Activated CD4-positive, alpha-beta T cell treated with anti-CD3 and anti-CD28 coated beads for 36 hours (primary cell): Measurements from ENCODE around the gene GPC6. TPM values are rescaled to one million over a fixed set of nuclear protein-coding genes. Genes with fewer than 3 reads are reported as not detected.
"Not testable (repeated sequence)": the region's sequence is repeated elsewhere in the genome, so short reads cannot be mapped to it uniquely, and the experiment has no call there.

Experiments
- ATAC-seq: fragments of 200-7000 bp; cut with Tn5 transposase; one replicate; pipeline ENCODE4 v1.10.0; 2021; ENCODE audit warnings: mild to moderate bottlenecking, moderate library complexity
- CTCF ChIA-PET: fragments of 350-600 bp; sonication (Branson Sonifier 250); formaldehyde crosslinking; loops from one replicate; lab custom pipeline; 2021; ENCODE audit warnings: antibody characterized with exemption; lab: Charles Lee
- POLR2A ChIA-PET: fragments of 350-600 bp; sonication (Branson Sonifier 250); formaldehyde crosslinking; loops from one replicate; lab custom pipeline; 2021; ENCODE audit warnings: antibody characterized with exemption, inconsistent platforms; lab: Charles Lee
- DNase-seq: peaks from one replicate; pipeline ENCODE4 v3.0.0-alpha.2; 2020
- H3K27ac Mint-ChIP-seq: one replicate; pipeline ENCODE4 v1.8.0; 2021; ENCODE audit warnings: mixed read lengths
- H3K27me3 Mint-ChIP-seq: one replicate; pipeline ENCODE4 v1.8.0; 2021; ENCODE audit warnings: mixed read lengths
- H3K36me3 Mint-ChIP-seq: one replicate; pipeline ENCODE4 v1.8.0; 2021; ENCODE audit warnings: low read depth, mixed read lengths
- H3K4me1 Mint-ChIP-seq: one replicate; pipeline ENCODE4 v1.8.0; 2021; ENCODE audit warnings: mixed read lengths
- H3K4me3 Mint-ChIP-seq: one replicate; pipeline ENCODE4 v1.8.0; 2021; ENCODE audit warnings: mild to moderate bottlenecking, moderate library complexity, mixed read lengths
- H3K9me3 Mint-ChIP-seq: one replicate; pipeline ENCODE4 v1.8.0; 2021; ENCODE audit warnings: low read depth, mixed read lengths
- intact Hi-C, 2 experiments: fragments of 100-400 bp; cut with DNase I in 1 of 2; cut with micrococcal nuclease in 1 of 2; formaldehyde crosslinking; loops; one replicate each; pipeline versions ENCODE4 v1.14.2 to v1.15.1; 2022 to 2024; cut with DNase I, micrococcal nuclease
- total RNA-seq, 2 experiments: library from RNA; stranded (reverse); gene quantifications; one replicate each; pipeline ENCODE4 v1.2.3, GENCODE V29; 2021

The GPC6 gene
- not detected for total RNA-seq

DNA sequence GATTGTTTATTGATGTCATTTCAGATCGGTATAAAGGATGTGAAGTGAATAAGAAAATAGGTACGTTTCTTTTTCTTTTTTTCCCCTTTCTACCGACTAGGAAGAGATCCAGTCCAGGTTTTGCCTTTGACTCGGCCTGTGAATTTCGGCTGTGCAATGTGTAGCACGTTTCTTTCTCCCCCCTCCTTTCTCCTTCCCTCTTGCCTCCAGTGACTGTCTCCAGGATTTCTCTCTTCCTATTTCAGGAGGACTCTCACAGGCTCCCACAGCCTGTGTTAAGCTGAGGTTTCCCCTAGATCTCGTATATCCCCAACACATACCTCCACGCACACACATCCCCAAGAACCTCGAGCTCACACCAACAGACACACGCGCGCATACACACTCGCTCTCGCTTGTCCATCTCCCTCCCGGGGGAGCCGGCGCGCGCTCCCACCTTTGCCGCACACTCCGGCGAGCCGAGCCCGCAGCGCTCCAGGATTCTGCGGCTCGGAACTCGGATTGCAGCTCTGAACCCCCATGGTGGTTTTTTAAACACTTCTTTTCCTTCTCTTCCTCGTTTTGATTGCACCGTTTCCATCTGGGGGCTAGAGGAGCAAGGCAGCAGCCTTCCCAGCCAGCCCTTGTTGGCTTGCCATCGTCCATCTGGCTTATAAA is at the start of gene GPC6:
TSS of gene GPC6 (plus strand) at position 185 of the 657 bp plus-strand sequence.
- intact Hi-C loops: loop anchor here in 1 of 2 experiments (5.0 kb wide), 1 partner anchor 1481 kb away; no protein-coding TSS in a partner anchor

DNA sequence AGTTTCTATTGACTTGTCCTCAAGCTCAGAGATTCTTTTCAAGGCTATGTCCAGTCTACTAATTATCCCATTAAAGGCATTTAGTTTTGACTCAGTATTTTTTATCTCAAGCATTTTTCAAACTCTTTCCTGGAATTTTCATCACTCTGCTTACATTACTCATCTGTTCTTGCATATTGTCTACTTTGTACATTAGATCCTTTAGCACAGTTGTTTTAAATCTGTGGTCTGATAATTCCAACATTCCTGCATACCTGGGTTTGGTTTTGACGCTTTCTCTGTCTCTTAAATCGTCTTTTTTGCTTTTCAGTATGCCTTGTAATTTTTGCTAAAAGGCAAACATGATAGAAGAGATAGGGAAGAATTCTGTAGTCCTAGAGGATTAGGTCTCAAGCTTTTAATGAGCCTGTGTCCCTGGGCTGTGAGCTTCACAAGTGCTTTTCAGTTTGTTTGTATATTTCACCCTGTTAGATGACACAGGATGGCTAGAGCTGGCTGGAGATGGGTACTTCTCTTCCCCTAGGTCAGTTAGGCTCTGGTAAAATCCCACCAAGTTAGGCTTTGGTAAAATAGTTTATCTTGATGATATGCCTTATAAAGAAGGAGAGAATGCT is 46.1 kb upstream of the GPC6 start:
- no peaks in the 10 kb centered on the region for H3K4me1 Mint-ChIP-seq
- ATAC-seq: no peak
- CTCF ChIA-PET: no interaction called here
- no peaks in the 10 kb centered on the region for H3K36me3 Mint-ChIP-seq
- no peak overlapping the region for H3K4me3 Mint-ChIP-seq
- POLR2A ChIA-PET: no interaction called here
- peaks cover 1% of the 10 kb centered on the region for H3K9me3 Mint-ChIP-seq
- no peak for DNase-seq
- no peaks in the 10 kb centered on the region for H3K27me3 Mint-ChIP-seq
- H3K27ac Mint-ChIP-seq: no peak overlapping the region
- intact Hi-C loops: no loop called here

More for the DNA sequence above, at the start of gene GPC6:
- ChIA-PET CTCF (no interaction called here), POLR2A (interaction anchor here (0.6 kb wide), 1 partner anchor 75 kb away, joined by 3 read pairs; no protein-coding TSS in a partner anchor)
- no peaks in the 10 kb centered on the region for H3K36me3 Mint-ChIP-seq
- ATAC-seq (no peak), DNase-seq (no peak)
- peaks cover 1% of the 10 kb centered on the region for H3K4me1 Mint-ChIP-seq
- H3K9me3 Mint-ChIP-seq: no peaks in the 10 kb centered on the region
- H3K4me3 Mint-ChIP-seq: no peak within 1 kb of the TSS
- H3K27ac Mint-ChIP-seq: no peak within 1 kb of the TSS
- peaks cover 38% of the 10 kb centered on the region for H3K27me3 Mint-ChIP-seq

DNA sequence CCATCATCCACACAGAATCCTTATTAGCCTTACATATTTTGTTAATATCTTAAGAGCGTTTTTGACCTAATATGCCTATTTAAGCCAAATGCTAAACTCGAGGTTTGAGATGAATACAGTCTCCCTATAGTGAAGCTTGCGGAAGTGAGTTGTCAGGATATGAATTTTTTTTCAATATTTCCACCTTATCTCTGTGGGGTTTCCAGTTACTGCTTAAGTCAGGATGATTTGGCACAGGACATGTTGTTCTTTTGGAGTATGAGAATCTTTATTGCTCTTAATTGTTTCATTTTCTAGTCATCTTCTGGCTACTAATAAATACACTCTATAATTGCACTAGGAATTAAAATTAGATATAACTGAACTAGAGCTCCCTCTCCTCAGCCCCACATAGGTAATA is 44.2 kb upstream of the GPC6 start:
- POLR2A ChIA-PET: no interaction called here
- no peaks in the 10 kb centered on the region for H3K4me1 Mint-ChIP-seq

GRCh38 chr13:93183302-93183701 is 43.3 kb upstream of the GPC6 start:
- ChIA-PET CTCF (no interaction called here), POLR2A (no interaction called here)
- intact Hi-C loops: no loop called here
- no peak overlapping the region for H3K4me3 Mint-ChIP-seq
- ATAC-seq (no peak), DNase-seq (no peak)
- H3K27me3 Mint-ChIP-seq: no peaks in the 10 kb centered on the region
- no peaks in the 10 kb centered on the region for H3K36me3 Mint-ChIP-seq
- H3K4me1 Mint-ChIP-seq: no peaks in the 10 kb centered on the region
- peaks cover 1% of the 10 kb centered on the region for H3K9me3 Mint-ChIP-seq
- H3K27ac Mint-ChIP-seq: no peak overlapping the region

More for the DNA sequence above, 44.2 kb upstream of the GPC6 start:
- intact Hi-C loops: no loop called here
- Mint-ChIP-seq H3K4me3 (no peak overlapping the region), H3K27ac (no peak overlapping the region), H3K27me3 (no peaks in the 10 kb centered on the region), H3K36me3 (no peaks in the 10 kb centered on the region), H3K9me3 (peaks cover 1% of the 10 kb centered on the region)
- ATAC-seq: no peak
- DNase-seq: no peak
- CTCF ChIA-PET: no interaction called here

DNA sequence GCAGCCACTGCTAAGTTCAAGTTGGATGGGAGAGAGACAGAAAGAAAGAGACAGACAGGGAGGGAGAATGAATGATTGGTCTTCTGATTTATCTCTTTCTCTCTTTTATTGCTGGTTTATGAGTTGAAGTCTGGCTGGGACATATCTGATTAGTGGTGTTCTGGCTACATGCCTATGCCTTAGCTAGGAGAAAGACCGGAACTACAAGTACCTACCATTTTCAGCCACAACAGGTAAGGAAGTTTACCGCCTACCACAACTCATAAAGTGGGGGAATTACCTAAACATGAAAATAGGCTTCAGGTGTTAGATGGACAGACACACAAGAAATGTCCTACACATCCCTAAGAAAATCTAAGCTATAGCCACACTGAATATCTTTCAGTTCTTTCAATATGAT is 36.6 kb upstream of the GPC6 start:
- Mint-ChIP-seq H3K36me3 (no peaks in the 10 kb centered on the region), H3K4me3 (no peak overlapping the region), H3K9me3 (peaks cover 13% of the 10 kb centered on the region), H3K27ac (no peak overlapping the region), H3K27me3 (no peaks in the 10 kb centered on the region), H3K4me1 (no peaks in the 10 kb centered on the region)
- POLR2A ChIA-PET: no interaction called here
- CTCF ChIA-PET: no interaction called here
- intact Hi-C loops: no loop called here
- ATAC-seq (no peak), DNase-seq (no peak)

DNA sequence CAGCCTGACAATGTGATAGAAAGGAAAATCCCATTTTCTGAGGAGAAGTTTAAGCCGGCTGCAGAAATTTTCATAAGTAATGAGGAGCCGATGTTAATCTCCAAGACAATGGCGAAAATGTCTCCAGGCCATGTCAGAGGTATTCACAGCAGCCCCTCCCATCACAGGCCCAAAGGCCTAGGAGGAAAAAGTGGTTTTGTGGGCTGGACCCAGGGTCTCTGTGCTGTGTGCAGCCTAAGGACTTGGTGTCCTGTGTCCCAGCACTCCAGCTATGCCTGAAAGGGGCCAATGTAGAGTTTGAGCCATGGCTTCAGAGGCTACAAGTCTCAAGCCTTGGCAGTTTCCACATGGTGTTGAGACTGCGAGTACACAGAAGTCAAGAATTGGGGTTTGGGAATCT is 32.9 kb upstream of the GPC6 start:
- Mint-ChIP-seq H3K9me3 (peaks cover 20% of the 10 kb centered on the region), H3K36me3 (no peaks in the 10 kb centered on the region), H3K4me3 (no peak overlapping the region), H3K27me3 (no peaks in the 10 kb centered on the region), H3K27ac (no peak overlapping the region), H3K4me1 (no peaks in the 10 kb centered on the region)
- ChIA-PET CTCF (no interaction called here), POLR2A (no interaction called here)
- intact Hi-C loops: no loop called here
- no peak for ATAC-seq
- DNase-seq: no peak

- intact Hi-C loops: no loop called here
- CTCF ChIA-PET: no interaction called here
Measured at GRCh38 chr13:93199856-93200255, 26.8 kb upstream of the GPC6 start.

GRCh38 chr13:93200626-93201025 is 26.0 kb upstream of the GPC6 start:
- CTCF ChIA-PET: no interaction called here
- no peaks in the 10 kb centered on the region for H3K36me3 Mint-ChIP-seq
- H3K9me3 Mint-ChIP-seq: peaks cover 3% of the 10 kb centered on the region
- no peaks in the 10 kb centered on the region for H3K27me3 Mint-ChIP-seq
- POLR2A ChIA-PET: no interaction called here
- ATAC-seq: no peak
- H3K27ac Mint-ChIP-seq: no peak overlapping the region
- H3K4me1 Mint-ChIP-seq: no peaks in the 10 kb centered on the region
- DNase-seq: no peak
- H3K4me3 Mint-ChIP-seq: no peak overlapping the region
- intact Hi-C loops: no loop called here

More at GRCh38 chr13:93199856-93200255, 26.8 kb upstream of the GPC6 start:
- Mint-ChIP-seq H3K27ac (no peak overlapping the region), H3K4me1 (no peaks in the 10 kb centered on the region), H3K27me3 (no peaks in the 10 kb centered on the region), H3K4me3 (no peak overlapping the region), H3K9me3 (peaks cover 9% of the 10 kb centered on the region), H3K36me3 (no peaks in the 10 kb centered on the region)
- DNase-seq: no peak
- POLR2A ChIA-PET: no interaction called here
- ATAC-seq: no peak

DNA sequence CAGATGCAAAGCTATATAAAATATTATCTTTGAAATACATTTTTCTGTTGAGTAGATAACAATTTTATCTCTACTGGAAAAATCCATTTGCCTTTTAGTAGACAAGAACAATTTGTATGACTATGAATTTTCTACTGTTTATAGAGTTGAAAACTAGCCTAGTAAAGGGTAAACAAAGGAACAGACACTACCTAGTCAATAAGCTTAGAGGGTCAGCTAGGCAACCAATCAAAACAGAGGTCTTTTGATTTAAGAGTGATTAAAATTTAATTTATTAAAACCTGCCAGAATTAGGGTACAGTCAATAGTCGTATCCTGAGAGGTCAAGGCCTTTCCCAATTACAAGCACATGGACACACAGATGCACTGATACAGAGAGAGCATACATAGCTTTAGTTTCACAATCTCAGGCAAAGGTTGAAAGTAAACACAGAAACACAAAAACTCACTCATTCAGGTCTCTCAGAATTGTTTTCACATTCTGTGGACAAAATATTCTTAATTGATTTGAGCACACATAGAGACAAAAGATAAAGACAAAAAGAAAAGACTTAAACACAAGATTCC is 24.5 kb upstream of the GPC6 start:
- CTCF ChIA-PET: no interaction called here
- no peaks in the 10 kb centered on the region for H3K36me3 Mint-ChIP-seq
- H3K9me3 Mint-ChIP-seq: peaks cover 3% of the 10 kb centered on the region
- POLR2A ChIA-PET: no interaction called here
- no peaks in the 10 kb centered on the region for H3K4me1 Mint-ChIP-seq
- ATAC-seq (no peak), DNase-seq (no peak)
- no peaks in the 10 kb centered on the region for H3K27me3 Mint-ChIP-seq
- no peak overlapping the region for H3K27ac Mint-ChIP-seq
- intact Hi-C loops: no loop called here
- no peak overlapping the region for H3K4me3 Mint-ChIP-seq

DNA sequence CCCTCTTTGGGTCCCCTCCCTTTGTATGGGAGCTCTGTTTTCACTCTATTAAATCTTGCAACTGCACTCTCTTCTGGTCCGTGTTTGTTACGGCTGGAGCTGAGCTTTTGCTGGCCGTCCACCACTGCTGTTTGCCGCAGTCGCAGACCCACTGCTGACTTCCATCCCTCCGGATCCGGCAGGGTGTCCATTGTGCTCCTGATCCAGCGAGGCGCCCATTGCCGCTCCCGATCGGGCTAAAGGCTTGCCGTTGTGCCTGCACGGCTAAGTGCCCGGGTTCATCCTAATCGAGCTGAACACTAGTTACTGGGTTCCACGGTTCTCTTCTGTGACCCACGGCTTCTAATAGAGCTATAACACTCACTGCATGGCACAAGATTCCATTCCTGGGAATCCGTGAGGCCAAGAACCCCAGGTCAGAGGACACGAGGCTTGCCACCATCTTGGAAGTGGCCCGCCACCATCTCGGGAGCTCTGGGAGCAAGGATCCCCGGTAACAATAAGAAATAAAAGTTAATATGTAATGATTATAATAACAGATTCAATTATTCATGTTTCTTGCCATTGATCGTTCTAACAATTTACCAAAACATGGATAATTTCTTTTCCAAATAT is 19.7 kb upstream of the GPC6 start:
- ATAC-seq, H3K27me3 Mint-ChIP-seq, intact Hi-C loops, CTCF ChIA-PET, H3K4me1 Mint-ChIP-seq, H3K36me3 Mint-ChIP-seq, H3K9me3 Mint-ChIP-seq, H3K27ac Mint-ChIP-seq, DNase-seq, POLR2A ChIA-PET, H3K4me3 Mint-ChIP-seq: not testable (repeated sequence)

DNA sequence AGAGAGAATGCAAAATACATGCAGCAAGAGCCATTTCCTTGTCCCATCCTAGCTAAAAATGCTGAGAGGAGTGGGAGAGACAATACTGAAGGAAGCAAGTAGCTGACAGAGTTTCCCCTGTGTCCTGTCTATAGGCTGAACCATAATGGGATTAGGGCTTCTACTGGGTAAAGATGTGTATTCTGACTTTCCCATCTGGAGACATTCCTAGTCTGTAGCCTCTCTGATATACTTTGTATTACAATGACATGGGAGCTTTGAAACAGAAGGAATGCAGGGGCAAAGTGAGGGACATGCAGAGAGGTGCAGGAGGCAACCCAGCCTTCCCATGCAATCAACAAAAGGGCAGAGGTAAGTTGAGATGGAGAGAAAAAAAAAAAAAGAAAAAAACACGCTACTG is 10.5 kb upstream of the GPC6 start:
- Mint-ChIP-seq H3K9me3 (peaks cover 7% of the 10 kb centered on the region), H3K27me3 (no peaks in the 10 kb centered on the region), H3K4me3 (no peak overlapping the region), H3K4me1 (no peaks in the 10 kb centered on the region), H3K27ac (no peak overlapping the region), H3K36me3 (no peaks in the 10 kb centered on the region)
- ChIA-PET POLR2A (no interaction called here), CTCF (no interaction called here)
- intact Hi-C loops: no loop called here
- DNase-seq (no peak), ATAC-seq (no peak)
